ENCODE results near the gene OR2T8.

The OR2T8 gene

GRCh38 chr1:247966532-247967204, 46.6 kb downstream of the OR2T8 start:
- no peak for DNase-seq (ENCODE audit: low read depth)
- no peak overlapping the region for H3K4me3 ChIP-seq (ENCODE audit: control insufficient read depth, low read depth, low read length)
- TF ChIP-seq CTCF (IDR thresholded peaks at IDR 0.05; ENCODE audit: control insufficient read depth, insufficient read depth, low read depth, low read length, missing control alignments) = no peak

Data from AG09309 (cell line).